Lower leg skin (tissue), 3 donors: ENCODE measurements around the gene UBAP1.

ENCODE experiments used
- CTCF ChIP-seq, 3 donors: fragments of 450-650 bp; IDR thresholded peaks; one replicate each; pipeline ENCODE4 v1.5.1; 2016; ENCODE audit warnings: antibody characterized with exemption in 3 of 3, mild to moderate bottlenecking in 3 of 3, moderate library complexity in 2 of 3
- POLR2A ChIP-seq, 2 donors: fragments of 450-650 bp; IDR thresholded peaks; one replicate each; pipeline ENCODE4 v1.6.1; 2016 to 2017; ENCODE audit warnings: antibody characterized with exemption in 2 of 2, mild to moderate bottlenecking in 1 of 2, moderate library complexity in 1 of 2

GRCh38 chr9:34233672-34234071 is 54.8 kb downstream of the UBAP1 start:
- TF ChIP-seq CTCF (IDR thresholded peaks at IDR 0.05) (no peak), POLR2A (IDR thresholded peaks at IDR 0.05) (no peak)
